Measurements from ENCODE around the gene WDPCP.

DNA sequence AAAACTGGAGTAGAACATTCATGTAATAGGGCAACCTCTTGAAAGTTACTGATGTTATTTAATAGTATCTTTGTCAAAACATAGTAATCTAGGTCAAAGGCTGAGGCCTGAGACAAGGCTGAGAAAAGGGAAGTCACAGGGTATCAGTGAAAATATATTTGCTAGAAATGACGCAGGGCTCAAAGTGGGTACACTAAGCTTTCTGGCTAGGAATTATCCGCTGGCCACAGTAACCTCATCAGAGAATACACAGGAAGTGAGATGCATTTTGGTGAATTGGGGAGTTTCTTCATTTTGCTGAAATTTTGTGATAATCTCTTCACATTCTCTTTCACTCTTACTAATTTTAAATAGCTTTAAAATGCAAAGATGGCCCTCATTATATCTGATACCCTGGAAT lies 330.8 kb downstream of the WDPCP start:
- TF ChIP-seq, protein P1, sequence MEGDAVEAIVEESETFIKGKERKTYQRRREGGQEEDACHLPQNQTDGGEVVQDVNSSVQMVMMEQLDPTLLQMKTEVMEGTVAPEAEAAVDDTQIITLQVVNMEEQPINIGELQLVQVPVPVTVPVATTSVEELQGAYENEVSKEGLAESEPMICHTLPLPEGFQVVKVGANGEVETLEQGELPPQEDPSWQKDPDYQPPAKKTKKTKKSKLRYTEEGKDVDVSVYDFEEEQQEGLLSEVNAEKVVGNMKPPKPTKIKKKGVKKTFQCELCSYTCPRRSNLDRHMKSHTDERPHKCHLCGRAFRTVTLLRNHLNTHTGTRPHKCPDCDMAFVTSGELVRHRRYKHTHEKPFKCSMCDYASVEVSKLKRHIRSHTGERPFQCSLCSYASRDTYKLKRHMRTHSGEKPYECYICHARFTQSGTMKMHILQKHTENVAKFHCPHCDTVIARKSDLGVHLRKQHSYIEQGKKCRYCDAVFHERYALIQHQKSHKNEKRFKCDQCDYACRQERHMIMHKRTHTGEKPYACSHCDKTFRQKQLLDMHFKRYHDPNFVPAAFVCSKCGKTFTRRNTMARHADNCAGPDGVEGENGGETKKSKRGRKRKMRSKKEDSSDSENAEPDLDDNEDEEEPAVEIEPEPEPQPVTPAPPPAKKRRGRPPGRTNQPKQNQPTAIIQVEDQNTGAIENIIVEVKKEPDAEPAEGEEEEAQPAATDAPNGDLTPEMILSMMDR (IDR thresholded peaks at IDR 0.05): no peak
- TF ChIP-seq EP300 (IDR thresholded peaks at IDR 0.05) (no peak), POLR2A (IDR thresholded peaks at IDR 0.05) (no peak)
